Amygdala (tissue), 56 donors: ENCODE measurements around the gene CTPS2.
"Not testable (repeated sequence)": the region's sequence is repeated elsewhere in the genome, so short reads cannot be mapped to it uniquely, and the experiment has no call there.

Source experiments
- DNase-seq, 56 donors: peaks; one replicate each; lab custom pipeline; 2025; lab: John Stamatoyannopoulos, UW

CTPS2 gene

GRCh38 chrX:16610121-16610621 lies 102.3 kb downstream of the CTPS2 start:
- no peak for DNase-seq

DNA sequence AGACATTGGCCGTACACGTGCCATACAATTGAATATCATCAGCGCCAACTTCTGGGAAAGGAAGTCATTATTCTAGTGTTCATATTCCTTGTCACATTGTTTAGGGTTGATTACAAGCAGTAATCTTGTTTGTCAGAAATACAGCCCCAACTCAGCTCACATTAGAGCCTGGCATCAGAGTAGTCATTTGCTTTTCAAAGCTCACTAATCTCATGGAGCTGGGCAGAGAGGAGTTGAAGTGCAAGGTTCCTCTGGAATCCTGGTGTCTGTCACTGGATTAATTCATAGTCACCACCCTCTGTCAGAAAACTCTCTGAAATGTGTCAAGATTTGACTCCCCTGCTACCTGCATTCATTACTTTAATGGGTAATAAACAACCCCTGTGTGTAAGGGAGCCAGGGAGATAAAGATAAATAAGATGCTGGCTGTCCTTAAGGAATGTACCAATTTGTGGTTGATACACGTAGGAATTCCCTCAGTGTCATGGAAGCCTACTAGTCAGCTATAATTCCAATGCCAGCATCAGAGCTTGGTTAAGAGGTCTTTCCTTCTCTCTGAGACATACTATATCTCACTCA lies 106.2 kb downstream of the CTPS2 start:
- no peak for DNase-seq

DNA sequence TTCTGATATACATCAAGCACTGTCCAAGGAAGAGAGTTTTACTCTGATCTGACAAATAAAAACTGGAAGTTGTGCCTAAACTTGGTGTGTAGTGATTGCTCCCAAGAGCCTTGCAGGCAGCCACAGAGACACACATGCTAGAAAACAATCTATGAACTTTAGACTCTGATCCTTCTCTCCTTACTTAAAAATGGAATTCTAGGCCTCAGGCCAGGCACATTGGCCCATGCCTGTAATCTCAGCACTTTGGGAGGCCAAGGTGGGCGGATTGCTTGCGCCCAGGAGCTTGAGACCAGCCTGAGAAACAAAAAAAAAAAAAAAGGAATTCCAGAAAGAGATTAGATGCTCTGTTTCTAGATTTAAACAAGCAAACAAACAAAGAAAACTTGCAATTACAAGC lies 108.1 kb downstream of the CTPS2 start:
- DNase-seq: no peak

- no peak for DNase-seq
Observed at GRCh38 chrX:16603822-16604221, 108.6 kb downstream of the CTPS2 start.

GRCh38 chrX:16603235-16603634 lies 109.2 kb downstream of the CTPS2 start:
- not testable (repeated sequence) for DNase-seq

GRCh38 chrX:16601885-16602284 lies 110.6 kb downstream of the CTPS2 start:
- DNase-seq: no peak

GRCh38 chrX:16594490-16594889 lies 118.0 kb downstream of the CTPS2 start:
- DNase-seq: no peak

DNA sequence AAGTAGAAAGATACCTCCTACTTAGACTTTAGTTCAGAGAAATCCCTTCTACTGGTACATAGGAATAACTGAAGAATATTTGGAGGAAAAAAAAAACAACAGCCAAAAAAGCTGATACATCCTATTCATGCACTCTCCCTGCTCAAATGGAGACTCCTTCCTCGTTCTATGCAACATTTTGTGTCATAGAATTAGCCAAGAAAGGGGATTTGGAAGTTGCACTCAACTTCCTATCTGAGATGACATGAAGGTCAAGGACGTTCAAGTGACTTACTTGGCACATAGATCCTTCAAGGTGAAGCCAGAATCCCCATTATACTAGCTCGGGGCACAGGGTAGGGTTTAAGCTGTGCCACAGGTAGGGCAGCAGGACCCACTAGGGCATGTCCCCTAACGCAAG lies 118.7 kb downstream of the CTPS2 start:
- DNase-seq: no peak

DNA sequence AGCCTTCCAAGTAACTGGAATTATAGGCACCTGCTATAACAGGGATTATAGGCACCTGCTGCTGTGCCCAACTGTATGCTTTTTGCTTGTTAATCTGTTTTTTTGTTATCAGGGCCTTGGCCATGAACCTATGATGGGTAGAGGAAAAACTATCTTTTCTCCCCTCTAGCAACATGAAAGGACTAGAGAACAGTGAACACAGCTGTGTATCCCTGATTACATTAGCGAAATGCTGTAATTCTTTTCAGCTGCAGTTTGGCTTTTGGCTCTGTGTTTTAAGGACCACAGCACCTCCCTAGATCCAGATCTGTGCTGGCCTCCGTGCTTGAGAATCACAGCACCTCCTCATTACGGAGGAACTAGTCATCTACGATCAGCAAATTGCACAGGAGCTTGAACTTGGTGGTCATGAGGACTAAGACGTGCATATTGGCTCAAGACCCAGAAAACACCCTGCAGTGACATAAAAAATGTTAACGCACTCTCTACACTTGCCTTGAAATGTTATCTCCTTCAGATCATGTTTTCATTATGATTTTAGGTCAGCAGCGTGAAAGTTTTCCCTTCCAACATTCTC lies 120.2 kb downstream of the CTPS2 start:
- DNase-seq: no peak

GRCh38 chrX:16589826-16590225 lies 122.6 kb downstream of the CTPS2 start:
- DNase-seq: no peak

GRCh38 chrX:16589211-16589610 lies 123.3 kb downstream of the CTPS2 start:
- DNase-seq: no peak

GRCh38 chrX:16588266-16588665 lies 124.2 kb downstream of the CTPS2 start:
- DNase-seq: no peak

DNA sequence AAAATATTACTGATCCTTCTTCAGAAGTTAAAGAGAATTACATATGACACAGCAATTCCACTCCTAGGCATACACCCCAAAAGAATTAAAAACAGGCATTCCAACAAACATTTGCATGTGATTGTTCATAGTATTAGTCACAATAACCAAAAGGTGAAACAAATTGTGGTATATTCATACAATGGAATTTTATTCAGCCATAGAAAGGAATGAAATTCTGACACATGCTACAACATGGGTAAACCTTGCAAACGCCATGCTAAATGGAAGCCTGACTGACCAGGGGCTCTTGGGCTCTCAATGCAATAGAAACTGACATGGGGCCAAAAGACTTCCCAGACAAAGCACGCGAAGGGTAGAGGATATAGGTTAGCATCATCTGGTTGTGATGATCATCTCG lies 124.6 kb downstream of the CTPS2 start:
- DNase-seq: no peak

GRCh38 chrX:16586377-16587112 lies 125.9 kb downstream of the CTPS2 start:
- no peak for DNase-seq

DNA sequence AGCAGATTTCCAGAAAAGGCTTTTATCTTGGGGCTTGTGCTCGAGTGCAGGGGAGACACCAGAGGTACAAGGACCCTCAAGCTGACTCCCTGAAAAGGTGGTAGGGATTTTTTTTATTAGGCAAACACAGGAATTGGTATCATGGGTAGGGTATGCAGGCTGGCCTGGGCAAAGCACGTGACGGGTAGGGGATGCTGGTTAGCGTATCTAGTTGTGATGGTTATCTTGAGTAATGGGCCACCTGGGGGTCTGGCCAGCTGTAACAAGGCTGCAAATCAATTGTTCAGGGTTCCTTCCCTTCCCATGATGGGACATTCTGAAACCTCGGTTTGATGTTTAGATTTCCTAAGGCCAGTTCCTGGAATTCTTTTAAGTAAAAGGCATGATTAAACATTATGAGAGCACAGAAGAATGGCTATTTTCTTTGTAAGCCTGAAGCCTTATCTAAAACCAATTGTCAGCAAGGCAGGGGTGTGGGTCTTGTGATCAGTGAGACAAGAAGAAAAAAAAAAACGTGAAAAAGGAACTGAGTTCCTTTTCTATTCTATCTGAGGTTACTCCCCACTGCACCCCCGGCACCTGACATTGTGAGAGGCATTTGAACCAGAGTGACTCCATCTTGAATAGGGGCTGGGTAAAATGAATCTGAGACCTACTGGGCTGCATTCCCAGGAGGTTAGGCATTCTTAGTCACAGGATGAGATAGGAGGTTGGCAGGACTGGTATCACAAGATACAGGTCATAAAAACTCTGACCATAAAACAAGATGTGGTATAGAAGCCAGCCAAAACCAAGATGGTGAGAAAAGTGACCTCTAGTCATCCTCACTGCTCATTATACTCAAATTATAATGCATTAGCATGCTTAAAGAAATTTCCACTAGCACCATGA lies 126.7 kb downstream of the CTPS2 start:
- no peak for DNase-seq

- not testable (repeated sequence) for DNase-seq
Observed at GRCh38 chrX:16580004-16580797, 132.3 kb downstream of the CTPS2 start.

- DNase-seq: no peak
Observed at GRCh38 chrX:16579517-16579916, 133.0 kb downstream of the CTPS2 start.

DNA sequence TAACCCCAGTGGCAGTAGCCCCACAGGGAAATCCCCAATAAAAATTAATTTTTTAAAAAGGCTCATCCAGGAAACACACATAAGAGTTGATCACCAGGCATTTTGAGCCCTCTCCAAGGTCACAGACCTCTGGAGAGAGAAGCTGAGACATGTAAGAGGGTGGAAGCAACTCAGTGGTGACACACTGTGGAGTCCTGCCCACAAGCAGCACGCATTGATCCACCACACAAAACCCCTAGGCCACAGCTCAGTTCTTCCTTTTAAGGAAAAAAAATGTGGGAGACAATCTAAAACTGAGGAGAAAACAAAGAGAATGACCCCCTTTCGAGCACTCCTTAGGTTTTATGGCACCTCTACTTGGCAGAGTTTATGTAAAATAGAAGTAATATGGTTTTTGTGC lies 134.3 kb downstream of the CTPS2 start:
- no peak for DNase-seq

- DNase-seq: no peak
Observed at GRCh38 chrX:16577483-16578029, 134.9 kb downstream of the CTPS2 start.

DNA sequence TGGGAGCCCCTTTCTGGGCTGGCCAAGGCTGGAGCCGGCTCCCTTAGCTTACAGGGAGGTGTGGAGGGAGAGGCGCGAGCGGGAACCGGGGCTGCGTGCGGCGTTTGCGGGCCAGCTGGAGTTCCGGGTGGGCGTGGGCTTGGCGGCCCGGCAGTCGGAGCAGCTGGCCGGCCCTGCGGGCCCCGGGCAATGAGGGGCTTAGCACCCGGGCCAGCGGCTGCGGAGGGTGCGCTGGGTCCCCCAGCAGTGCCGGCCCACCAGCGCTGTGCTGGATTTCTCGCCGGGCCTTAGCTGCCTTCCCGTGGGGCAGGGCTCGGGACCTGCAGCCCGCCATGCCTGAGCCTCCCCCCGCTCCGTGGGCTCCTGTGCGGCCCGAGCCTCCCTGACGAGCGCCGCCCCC lies 137.1 kb downstream of the CTPS2 start:
- DNase-seq: not testable (repeated sequence)
